Urothelium cell line (cell line): ENCODE data around the gene IFIT1.
"Not testable (repeated sequence)": the region's sequence is repeated elsewhere in the genome, so short reads cannot be mapped to it uniquely, and the experiment has no call there.

Experiments used
- DNase-seq: peaks from one replicate; pipeline ENCODE4 v3.0.0; 2011; ENCODE audit warnings: low spot score, mixed read lengths
- FAIRE-seq: peaks from 2 replicates; lab custom pipeline; 2011; peaks lifted over from hg19 to GRCh38; lab: Jason Lieb, UNC

Gene IFIT1

GRCh38 chr10:89364531-89364930 lies 27.9 kb upstream of the IFIT1 start:
- no peak for DNase-seq

DNA sequence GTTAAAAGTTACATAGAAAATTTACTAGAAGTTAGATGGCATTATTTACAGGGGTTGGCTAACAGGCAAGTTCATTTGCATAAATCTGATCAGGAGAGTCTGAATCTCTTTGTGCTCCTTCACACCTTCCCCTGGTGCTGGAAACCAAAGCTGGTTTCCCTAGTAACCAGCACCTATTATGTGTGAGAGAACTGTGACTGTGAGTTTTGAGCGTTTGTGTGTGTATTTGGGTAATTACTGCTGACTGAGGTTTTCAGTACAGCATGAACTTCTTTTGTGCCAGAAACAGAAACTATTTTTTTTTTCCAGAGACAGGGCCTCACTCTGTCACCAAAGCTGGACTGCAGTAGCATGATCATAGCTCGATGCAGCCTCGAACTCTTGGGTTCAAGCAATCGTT lies 24.9 kb upstream of the IFIT1 start:
- FAIRE-seq (no peak), DNase-seq (no peak)

More at GRCh38 chr10:89364531-89364930, 27.9 kb upstream of the IFIT1 start:
- no peak for FAIRE-seq

GRCh38 chr10:89368129-89368528 lies 24.3 kb upstream of the IFIT1 start:
- FAIRE-seq (no peak), DNase-seq (no peak)

DNA sequence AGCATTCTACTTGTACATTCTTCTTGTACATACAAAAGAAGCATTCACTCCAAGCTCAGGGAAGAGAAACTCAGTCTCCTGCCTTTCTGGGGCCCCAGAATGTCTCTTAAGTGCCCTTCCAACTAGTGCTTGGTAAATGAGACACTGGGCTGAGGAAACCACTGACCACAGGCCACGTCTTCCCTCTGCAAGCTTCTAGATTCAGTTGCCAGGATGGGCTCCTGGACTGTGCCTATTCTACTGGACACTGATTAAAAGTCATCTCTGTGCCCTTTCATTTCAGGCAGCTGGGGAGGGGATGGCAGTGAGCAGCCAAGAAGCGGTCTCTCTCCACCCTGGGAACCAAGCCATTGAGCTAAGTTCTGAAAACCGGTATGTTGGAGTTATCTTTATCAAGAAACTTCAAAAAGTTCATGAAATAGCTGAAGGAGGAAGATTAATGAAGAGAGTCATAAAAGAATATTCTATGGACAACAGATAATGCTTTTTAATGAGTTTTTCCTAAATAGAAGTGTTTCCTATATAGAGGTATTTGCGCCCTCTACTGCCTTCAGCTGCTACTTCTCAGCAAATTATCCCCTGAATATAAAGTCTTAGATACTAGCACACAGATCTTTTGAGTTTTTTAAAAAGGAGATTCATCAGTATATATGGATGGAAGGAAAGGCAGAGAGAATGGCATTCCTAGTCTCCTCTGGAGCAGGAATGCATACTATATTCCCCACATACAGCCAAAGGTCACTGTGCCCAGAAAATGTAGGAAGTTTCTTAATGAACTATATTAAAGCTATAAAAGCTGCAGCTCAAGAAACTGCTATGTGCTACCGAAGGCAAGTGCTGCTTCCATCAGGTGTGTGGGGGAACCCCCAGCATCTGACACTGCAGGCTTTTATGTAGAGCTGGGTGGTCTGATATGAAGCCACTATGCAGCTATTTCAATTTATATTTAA lies 23.0 kb upstream of the IFIT1 start:
- DNase-seq (no peak), FAIRE-seq (no peak)

DNA sequence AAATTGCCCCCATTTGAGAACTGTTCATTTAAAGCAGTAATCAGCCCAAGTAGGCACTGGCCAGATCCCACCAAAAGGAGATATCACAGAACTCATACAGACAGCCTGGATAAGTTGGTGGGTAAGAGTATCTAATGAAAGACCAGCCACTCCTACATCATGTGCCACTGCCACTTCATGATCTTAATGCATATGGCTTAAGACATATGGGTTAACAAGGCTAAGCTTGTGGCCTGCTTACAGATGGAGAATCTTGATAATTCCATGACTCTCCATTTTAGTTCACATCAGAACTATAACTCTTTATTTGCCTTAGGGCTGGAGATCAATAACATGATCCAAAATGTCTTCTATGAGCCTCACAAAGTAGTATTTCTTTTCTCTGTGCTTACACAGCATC lies 21.3 kb upstream of the IFIT1 start:
- FAIRE-seq, result no peak

GRCh38 chr10:89371987-89372386 lies 20.4 kb upstream of the IFIT1 start:
- no peak for DNase-seq
- FAIRE-seq, result no peak

More for the DNA sequence above, 21.3 kb upstream of the IFIT1 start:
- DNase-seq, result no peak

DNA sequence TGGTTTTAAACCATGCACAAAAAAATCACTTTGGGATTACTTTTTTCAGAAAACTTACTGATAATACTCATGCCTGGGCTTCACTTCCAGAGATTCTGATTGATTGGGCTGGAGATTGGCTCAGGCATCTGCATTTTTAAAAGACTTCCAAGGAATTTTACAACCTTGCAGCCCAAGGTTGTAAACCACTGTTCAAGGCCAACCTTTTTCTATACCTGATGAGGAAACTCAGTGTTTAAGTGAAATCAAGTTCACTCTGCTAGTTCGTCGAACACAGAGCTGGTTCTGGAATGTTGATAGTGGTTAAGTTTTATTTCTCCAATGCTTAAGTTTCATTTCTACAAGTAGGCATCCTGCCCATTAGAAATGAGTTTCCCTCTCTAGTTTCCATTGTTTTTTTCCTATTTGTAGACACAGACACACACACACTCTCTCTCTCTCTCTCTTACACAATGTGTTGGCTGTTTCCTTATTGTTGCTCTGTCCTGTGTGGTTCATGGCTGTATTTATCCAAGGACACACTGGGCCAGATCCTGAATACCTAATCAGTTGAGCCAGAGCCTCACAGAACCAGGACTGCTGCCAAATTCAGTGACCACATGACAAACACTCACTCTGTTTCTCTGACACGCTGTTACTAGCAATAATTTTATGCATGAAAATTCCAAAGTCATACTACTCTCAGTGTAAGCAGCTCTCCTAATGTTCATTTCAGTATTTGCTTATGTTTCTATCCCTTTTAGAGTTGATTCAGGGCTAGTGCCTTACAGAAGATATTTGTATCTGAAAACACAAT lies 18.3 kb upstream of the IFIT1 start:
- peak; percentile 26 for DNase-seq
- no peak for FAIRE-seq

GRCh38 chr10:89374713-89375141 lies 17.7 kb upstream of the IFIT1 start:
- FAIRE-seq, result no peak
- DNase-seq, result no peak

DNA sequence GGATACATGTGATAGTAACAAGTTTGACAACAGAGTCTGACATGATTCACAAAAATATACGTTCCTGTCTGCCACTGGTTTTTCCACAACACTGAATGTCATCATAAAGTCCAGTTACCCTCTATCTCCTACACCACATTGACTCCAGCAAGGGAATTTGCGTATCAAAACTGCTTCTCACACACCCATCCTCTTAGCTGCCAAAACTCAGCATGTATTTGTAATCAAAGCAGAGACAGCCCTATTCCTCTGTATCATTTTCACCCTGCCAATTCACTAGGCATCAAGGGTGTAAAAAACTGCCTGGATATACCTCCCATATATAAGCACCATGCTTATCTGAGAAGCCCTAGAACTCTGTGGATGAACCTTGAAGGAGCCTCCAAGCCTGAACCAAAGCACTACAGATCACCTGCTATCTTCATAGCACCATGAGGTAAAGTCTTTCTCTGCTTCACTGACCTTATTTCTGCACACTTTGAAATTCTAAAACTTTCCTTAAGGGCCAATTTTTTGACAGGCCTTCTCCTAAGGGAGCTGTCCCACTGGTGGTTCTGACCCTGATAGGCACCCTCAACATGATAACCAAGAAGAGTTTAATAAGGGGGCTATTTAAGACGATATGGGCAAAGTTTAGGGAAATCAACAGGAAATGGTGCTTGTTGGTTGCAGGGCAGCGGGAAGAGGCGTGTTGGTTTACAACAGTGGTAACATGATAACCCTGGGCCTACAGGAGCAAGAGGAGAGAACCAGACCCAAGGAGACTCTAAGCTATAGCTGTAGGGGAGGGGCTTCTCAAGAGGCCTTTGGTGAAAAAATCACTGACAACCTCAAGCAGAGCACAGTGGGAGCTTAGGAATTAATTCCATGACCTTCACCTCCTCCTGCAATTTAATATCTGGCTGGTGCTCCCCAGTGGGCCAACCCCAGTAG lies 14.5 kb upstream of the IFIT1 start, which contains the start of gene IFIT1B:
TSS of gene IFIT1B (plus strand) at position 352 of the 933 bp plus-strand sequence. CDS start at position 432, 80 bp downstream.
- DNase-seq (no peak), FAIRE-seq (no peak)

DNA sequence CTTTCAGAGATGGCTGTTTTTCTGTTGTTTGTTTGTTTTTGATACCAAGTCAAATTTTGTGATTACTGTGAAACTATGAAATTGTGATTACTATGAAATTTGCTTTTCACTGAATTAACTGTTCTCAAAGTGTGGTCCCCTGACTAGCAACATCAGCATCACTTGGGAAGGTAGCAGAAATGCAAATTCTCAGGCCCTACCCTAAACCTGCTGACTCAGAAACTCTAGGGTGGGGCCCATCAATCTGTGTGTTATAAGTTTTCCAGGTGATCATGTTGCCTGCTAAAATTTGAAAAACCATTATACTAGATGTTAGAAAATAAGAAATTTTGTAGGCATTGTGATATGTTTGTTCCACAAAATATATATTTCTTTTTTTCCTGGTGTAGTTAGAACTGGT lies 13.3 kb upstream of the IFIT1 start:
- DNase-seq (no peak), FAIRE-seq (no peak)

DNA sequence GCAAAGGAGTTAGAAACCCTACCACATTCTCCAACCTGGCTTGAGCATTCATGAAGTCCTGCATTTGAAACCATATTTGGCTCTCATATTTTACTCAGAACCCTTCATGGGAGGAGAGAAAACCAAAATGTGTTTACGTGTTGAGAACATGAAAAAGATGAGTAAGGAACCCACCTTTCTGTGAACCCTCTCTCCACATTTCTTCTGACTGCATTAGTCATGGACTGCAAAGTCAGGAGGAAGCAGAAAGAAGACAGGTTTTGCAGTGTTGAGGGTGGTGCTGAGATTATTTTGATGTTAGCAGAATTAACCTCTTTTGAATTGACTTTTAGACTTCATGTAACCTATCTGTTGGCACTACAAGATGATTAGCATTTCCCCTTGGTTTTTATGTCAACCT lies 9.7 kb upstream of the IFIT1 start:
- no peak for DNase-seq
- FAIRE-seq, result no peak

DNA sequence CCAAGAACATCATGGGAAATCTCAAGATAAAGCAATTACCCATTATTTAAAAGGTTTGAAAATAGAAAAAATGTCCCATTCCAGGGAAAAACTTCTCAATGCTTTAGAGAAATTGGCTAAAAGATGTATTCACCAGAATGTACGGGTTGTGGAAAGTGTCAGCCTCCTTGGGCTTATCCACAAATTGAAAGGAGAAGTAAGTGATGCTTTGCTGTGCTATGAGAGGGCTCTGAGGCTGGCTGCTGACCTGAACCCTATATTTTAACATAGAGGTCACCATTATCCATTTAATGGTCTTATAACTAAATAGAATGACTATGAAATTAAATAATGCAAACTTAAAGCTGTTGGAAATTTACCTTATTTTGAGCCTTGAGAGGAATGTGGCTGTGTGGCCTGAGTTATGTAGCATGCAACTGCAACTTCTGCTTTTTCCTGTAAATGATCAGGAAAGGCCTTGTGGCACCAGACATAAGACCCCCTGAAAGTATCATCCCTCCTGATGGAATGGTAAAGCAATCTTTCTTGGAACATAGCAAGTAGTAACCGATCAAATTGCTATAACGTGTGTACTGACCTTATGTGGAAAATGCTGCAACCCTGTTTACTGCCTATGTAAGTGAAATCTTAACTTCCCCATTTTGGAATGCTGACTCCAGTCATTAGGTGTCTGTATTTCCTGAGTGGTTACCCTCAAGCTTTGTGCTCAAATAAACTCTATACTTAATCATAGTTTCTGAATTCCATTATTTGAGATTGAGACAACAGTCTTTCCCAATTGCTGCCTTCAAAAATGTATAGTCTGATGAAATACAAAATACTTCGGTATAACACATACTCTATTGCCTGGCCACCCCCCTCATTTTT lies 7.7 kb upstream of the IFIT1 start:
- FAIRE-seq (no peak), DNase-seq (no peak)

DNA sequence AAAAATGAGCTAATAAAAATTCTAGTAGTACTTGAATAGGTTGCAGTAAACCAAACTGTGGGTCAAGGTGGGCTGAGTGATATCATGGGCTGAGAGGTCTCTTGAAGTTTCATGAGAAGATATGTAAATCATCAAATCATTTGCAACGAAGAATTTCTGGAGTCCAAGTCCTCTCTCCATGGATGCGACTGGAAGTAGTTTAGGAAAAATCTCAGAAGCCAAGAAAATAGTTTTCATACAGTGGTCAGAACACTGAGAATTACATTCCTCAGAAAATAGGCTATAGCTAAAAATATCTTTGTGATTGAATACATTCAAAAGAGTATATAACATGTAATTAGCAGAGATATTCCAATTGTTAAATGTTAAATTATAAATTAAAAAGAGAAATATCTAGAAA lies 3.6 kb upstream of the IFIT1 start:
- no peak for FAIRE-seq
- DNase-seq, result no peak

DNA sequence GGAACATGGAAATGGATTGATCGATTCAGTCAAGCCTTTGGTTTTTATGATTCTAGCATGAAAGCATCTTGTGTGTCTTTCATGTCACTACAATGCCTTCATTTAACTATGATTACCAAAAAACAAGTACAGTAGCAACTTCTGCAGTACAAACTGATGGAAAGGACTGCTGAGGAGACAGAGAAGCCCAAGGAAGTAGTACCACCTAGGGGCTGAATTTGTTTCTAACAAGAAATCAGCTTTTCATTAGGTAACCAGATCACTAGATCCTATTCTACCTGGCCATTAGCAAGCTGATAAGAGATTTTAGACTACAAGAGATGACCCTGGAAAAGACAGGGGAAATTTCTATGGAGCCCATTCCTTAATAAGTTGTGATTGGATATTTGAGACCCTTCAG lies 3.2 kb upstream of the IFIT1 start:
- DNase-seq (no peak), FAIRE-seq (no peak)

DNA sequence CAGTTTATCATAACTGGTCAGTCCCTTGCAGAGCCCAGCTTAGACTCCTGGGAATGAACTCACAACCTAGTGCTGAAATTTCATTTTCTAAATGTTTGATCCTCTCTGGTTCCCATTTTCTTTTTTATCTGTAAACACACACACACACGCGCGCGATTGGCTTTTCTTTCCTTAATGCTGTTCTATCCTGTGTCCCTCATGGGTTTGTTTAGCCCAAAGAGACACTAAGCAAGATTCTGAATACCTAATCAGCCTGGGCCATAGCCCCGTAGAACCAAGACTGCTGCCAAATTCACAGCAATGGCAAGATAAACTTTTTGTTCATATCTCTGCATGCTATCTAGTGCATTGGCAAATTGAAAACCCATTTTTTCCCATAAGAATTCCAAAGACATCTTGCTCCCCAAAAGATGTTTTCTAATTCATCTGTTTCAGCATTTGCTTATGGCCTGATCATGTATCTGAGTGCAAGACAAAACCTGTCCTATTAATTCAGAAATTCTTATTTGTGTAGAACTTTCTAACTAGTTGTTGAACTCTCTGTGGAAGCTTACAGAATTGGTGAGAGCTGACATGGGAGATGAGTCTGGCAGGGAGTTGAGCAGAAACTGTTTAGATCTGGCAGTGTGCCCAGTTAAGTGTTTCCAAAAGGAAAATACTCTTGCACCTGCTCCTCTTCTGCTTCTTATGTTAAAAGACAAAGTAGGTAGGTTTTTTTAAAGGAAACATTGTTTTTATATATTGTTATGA lies 1.8 kb upstream of the IFIT1 start:
- no peak for FAIRE-seq
- no peak for DNase-seq

DNA sequence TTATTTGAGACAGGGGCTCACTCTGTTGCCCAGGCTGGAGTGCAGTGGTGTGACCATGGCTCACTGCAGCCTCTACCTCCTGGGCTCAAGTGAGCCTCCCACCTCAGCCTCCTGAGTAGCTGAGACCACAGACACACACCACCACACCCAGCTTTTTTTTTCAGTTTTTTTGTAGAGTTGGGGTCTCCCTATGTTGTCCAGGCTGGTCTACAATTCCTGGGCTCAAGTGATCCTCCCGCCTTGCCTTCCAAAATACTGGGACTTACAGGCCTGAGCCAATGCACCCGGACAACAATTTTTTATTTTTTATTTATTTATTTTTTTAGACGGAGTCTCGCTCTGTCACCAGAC lies 1.2 kb upstream of the IFIT1 start:
- FAIRE-seq, DNase-seq: not testable (repeated sequence)

DNA sequence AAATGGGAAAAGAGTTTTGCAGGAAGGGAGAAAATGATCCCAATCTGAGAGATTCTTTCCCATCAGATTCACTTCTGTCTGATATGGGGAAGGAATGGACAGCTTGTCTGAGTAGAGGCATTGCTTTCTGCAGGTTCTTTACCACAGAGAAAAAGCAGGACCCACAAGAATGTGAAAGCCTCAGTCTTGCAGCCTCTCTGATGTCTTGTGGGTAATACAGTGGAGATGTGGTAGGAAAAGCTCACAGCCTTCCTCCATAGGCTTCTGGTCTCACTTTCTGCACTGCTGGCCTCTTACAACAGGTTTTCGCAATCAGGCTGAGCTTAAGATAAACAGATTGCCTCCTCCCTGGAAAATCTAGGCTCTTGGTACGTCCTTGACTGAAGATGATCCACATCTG lies 551 bp downstream of the IFIT1 start:
- DNase-seq (no peak), FAIRE-seq (no peak)

DNA sequence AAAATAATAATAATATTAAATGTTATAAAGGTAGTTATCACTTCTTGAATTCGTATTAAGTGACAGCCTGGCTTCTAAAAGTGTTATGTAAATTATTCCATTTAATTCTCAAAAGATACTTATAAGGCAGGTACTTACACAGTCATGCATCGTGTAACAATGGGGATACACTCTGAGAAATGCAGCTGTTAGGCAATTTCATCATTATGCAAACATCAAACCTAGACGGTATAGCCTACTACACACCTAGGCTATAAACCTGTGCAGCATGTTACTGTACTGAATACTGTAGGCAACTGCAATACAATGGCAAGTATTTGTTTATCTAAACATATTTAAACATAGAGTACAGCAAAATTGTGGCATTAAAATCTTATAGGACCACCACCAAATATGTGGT lies 1.5 kb downstream of the IFIT1 start:
- no peak for DNase-seq
- FAIRE-seq, result no peak

DNA sequence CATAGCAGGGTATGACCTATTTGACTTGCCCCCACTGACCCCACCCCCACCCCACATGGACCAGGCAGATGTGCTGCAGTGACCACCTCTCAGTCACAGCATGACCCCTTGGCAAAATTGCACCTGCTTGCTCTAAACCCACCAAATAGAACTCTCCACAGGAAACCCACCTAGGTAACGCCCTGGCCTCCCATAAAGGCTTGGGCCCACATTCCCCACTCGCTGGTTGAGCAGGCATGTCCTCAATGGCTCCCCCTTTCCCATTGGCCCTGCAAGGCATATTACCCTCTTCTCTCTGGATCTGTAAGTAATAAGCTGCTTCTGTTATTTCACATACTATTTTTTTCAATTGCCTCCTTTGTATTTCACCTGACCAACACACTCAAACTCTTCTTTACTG lies 2.7 kb downstream of the IFIT1 start:
- FAIRE-seq, result no peak

More for the DNA sequence above, 2.7 kb downstream of the IFIT1 start:
- DNase-seq, result no peak
